Measurements from ENCODE around the gene FEM1C. TPM values are rescaled to one million over a fixed set of nuclear protein-coding genes. Genes with fewer than 3 reads are reported as not detected.

Gene FEM1C
- total RNA-seq, 1 experiment from 2014 or later: 27.5 TPM

DNA sequence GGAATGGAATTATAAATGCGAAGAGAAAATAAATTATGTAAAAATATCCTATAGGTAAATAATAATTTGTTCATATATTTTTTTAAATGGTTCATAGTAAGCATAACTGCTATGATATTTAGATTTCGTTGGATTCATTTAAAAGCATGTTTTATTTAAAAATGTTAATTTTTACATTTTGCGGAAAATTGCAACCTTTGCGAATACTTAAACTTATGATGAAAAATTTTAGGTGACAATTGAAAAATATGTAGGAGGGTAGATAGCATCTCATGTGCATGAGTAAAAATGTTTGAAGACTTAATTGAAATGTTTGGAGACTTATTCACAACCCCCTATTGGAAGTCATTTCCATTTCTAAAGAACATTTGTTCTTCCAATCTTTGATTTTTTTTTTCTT, 4.1 kb upstream of the FEM1C start:
- RAD21 ChIA-PET (ENCODE audit: low non-redundant PET in 1 of 2, low total read pairs in 2 of 2, uncharacterized antibody in 2 of 2, unreplicated experiment in 2 of 2): no interaction called here
- intact Hi-C loops (cut with micrococcal nuclease): no loop called here
- POLR2A ChIA-PET: no interaction called here

More for the DNA sequence above, 4.1 kb upstream of the FEM1C start:
- no peak overlapping the region for H3K9ac ChIP-seq (ENCODE audit: low read length)
- H3K27ac ChIP-seq (ENCODE audit: low read depth, low read length): no peak overlapping the region
- peaks cover 0 to 20% of the 10 kb centered on the region in 2 experiments; a peak in 2 of 4 replicates for H3K4me1 ChIP-seq (ENCODE audit: control insufficient read depth in 1 of 2, insufficient read depth in 2 of 2, low read length in 2 of 2)
- no peaks in the 10 kb centered on the region for H3K9me2 ChIP-seq (ENCODE audit: insufficient read depth)
- no TSS peak for BruUV-seq (replicated peaks)
- no peak for DNase-seq (ENCODE audit: low read depth, low spot score)
- CTCF ChIA-PET: no interaction called here
- no peak for TF ChIP-seq CBX3 (IDR thresholded peaks at IDR 0.05; ENCODE audit: low read depth)
- TF ChIP-seq POLR2AphosphoS5 (IDR thresholded peaks at IDR 0.05; ENCODE audit: low read depth, low read length): no peak
- TF ChIP-seq POLR2A (IDR thresholded peaks at IDR 0.05; ENCODE audit: borderline replicate concordance, extremely low read depth, insufficient read depth, insufficient read length): no peak
- no peak for TF ChIP-seq CEBPB (IDR thresholded peaks at IDR 0.05; ENCODE audit: low read depth)
- TF ChIP-seq SIN3A (IDR thresholded peaks at IDR 0.05; ENCODE audit: low read depth): no peak
- TF ChIP-seq ELF1 (IDR thresholded peaks at IDR 0.05; ENCODE audit: borderline replicate concordance, low read depth): no peak
- TF ChIP-seq FOSL1 (IDR thresholded peaks at IDR 0.05; ENCODE audit: low read depth): no peak
- TF ChIP-seq, protein P1, sequence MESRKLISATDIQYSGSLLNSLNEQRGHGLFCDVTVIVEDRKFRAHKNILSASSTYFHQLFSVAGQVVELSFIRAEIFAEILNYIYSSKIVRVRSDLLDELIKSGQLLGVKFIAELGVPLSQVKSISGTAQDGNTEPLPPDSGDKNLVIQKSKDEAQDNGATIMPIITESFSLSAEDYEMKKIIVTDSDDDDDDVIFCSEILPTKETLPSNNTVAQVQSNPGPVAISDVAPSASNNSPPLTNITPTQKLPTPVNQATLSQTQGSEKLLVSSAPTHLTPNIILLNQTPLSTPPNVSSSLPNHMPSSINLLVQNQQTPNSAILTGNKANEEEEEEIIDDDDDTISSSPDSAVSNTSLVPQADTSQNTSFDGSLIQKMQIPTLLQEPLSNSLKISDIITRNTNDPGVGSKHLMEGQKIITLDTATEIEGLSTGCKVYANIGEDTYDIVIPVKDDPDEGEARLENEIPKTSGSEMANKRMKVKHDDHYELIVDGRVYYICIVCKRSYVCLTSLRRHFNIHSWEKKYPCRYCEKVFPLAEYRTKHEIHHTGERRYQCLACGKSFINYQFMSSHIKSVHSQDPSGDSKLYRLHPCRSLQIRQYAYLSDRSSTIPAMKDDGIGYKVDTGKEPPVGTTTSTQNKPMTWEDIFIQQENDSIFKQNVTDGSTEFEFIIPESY (IDR thresholded peaks at IDR 0.05; ENCODE audit: extremely low read depth, insufficient replicate concordance, low read length): no peak
- TF ChIP-seq, protein P2, sequence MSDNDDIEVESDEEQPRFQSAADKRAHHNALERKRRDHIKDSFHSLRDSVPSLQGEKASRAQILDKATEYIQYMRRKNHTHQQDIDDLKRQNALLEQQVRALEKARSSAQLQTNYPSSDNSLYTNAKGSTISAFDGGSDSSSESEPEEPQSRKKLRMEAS (IDR thresholded peaks at IDR 0.05): no peak
- TF ChIP-seq, protein P3, sequence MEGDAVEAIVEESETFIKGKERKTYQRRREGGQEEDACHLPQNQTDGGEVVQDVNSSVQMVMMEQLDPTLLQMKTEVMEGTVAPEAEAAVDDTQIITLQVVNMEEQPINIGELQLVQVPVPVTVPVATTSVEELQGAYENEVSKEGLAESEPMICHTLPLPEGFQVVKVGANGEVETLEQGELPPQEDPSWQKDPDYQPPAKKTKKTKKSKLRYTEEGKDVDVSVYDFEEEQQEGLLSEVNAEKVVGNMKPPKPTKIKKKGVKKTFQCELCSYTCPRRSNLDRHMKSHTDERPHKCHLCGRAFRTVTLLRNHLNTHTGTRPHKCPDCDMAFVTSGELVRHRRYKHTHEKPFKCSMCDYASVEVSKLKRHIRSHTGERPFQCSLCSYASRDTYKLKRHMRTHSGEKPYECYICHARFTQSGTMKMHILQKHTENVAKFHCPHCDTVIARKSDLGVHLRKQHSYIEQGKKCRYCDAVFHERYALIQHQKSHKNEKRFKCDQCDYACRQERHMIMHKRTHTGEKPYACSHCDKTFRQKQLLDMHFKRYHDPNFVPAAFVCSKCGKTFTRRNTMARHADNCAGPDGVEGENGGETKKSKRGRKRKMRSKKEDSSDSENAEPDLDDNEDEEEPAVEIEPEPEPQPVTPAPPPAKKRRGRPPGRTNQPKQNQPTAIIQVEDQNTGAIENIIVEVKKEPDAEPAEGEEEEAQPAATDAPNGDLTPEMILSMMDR (IDR thresholded peaks at IDR 0.05 in 2 of 3, conservative IDR thresholded peaks at IDR 0.05 in 1 of 3; ENCODE audit: borderline replicate concordance in 1 of 3, insufficient read depth in 1 of 3, low read depth in 2 of 3, low read length in 2 of 3): no peak
- TF ChIP-seq YY1 (IDR thresholded peaks at IDR 0.05; ENCODE audit: extremely low read depth, insufficient replicate concordance, low read depth, low read length): no peak
- no peak for TF ChIP-seq EZH2phosphoT487 (IDR thresholded peaks at IDR 0.05; ENCODE audit: borderline replicate concordance)
- no peaks in the 10 kb centered on the region for H3K27me3 ChIP-seq (ENCODE audit: insufficient read depth, low read length)
- no peak overlapping the region for H3K4me2 ChIP-seq (ENCODE audit: low read length)
- H3K4me3 ChIP-seq (replicated peaks in 1 of 2; ENCODE audit: low read depth in 1 of 2, low read length in 2 of 2): no peak overlapping the region
- H3K36me3 ChIP-seq (ENCODE audit: control insufficient read depth in 1 of 2, insufficient read depth in 2 of 2, low read length in 2 of 2): no peaks in the 10 kb centered on the region
- H4K20me1 ChIP-seq (ENCODE audit: insufficient read depth): no peaks in the 10 kb centered on the region
- H3K9me3 ChIP-seq (ENCODE audit: control insufficient read depth in 1 of 2, insufficient read depth in 1 of 2, low read depth in 1 of 2, low read length in 2 of 2): peaks cover 0 to 5% of the 10 kb centered on the region in 2 experiments; a peak in 1 of 4 replicates
- peaks cover 9% of the 10 kb centered on the region for H3K79me2 ChIP-seq (ENCODE audit: insufficient read depth, low read length)
- ATAC-seq: no peak
- peak overlapping the region; percentile 30 for H2AFZ ChIP-seq (ENCODE audit: low read depth, low read length, poor library complexity, severe bottlenecking)

All from HCT116 (cell line).